H1 (cell line): ENCODE results near the gene HECTD4. TPM values are rescaled to one million over a fixed set of nuclear protein-coding genes. Genes with fewer than 3 reads are reported as not detected.

Source experiments
- BCL11A ChIP-seq, 2 experiments: IDR thresholded peaks; one replicate each; pipeline ENCODE4 v1.6.1; 2011; ENCODE audit warnings: low read depth in 2 of 2, low read length in 2 of 2, mild to moderate bottlenecking in 2 of 2
- EGR1 ChIP-seq: IDR thresholded peaks from 2 replicates; pipeline ENCODE4 v1.6.1; 2011; ENCODE audit warnings: low read depth, low read length, borderline replicate concordance
- KDM4A ChIP-seq: IDR thresholded peaks from one replicate; pipeline ENCODE4 v1.7.1; 2012; ENCODE audit warnings: low read depth, mild to moderate bottlenecking, moderate library complexity, low read length, inconsistent platforms; ENCODE audit not compliant: severe bottlenecking
- polyA plus RNA-seq, 7 experiments: library from polyadenylated mRNA; depleted of rRNA in 3 of 7; stranded (reverse) in 5 of 7; unstranded in 2 of 7; fragments of >200 nt in 5 of 7; fragments of 200-250 nt in 2 of 7; gene quantifications; 1 replicate in 5 of 7; 2 replicates in 1 of 7; 4 replicates in 1 of 7; pipeline versions ENCODE4 v1.2.1 to v1.2.3, GENCODE V29; 2011 to 2013; ENCODE audit warnings: missing spikeins in 2 of 7, mixed read lengths in 2 of 7
- total RNA-seq: library from RNA; stranded (reverse); fragmentation: NEBNext Ultra II Directional; extraction: Animal tissue kit (Norgen Biotek cat#: 25700); gene quantifications from 2 replicates; pipeline ENCODE4 v1.2.1, GENCODE V29; 2021
- TF ChIP-seq, protein P1 (sequence below): IDR thresholded peaks from 2 replicates; pipeline ENCODE4 v1.6.1; 2012; ENCODE audit warnings: inconsistent platforms

HECTD4 gene
- total and polyA plus RNA-seq, 2 of the 8 experiments (the other 6 are each of a cell fraction or from before 2014, with no cell fraction given), result 6.5 to 33.7 TPM

DNA sequence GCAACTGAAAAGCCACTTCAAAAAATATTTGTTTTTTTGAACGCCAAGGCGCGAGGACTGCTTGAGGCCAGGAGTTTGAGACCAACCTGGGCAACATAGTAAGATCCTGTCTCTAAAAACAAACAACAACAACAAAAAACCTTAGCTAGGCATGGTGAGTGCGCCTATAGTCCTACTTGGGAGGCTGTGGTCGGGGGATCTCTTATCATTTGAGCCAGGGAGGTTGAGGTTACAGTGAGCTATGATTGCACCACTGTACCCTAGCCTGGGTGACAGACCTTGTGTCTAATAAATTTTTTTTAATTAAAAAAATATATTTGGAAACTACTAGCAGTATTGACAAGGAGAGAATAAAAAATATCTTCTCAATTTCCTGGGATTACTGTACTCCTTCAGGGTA is 143.8 kb downstream of the HECTD4 start (continued):
- TF ChIP-seq KDM4A (no peak), EGR1 (no peak), BCL11A (IDR thresholded peaks at IDR 0.05; ENCODE audit: low read depth in 2 of 2, low read length in 2 of 2) (no peak)
- TF ChIP-seq, protein P1, sequence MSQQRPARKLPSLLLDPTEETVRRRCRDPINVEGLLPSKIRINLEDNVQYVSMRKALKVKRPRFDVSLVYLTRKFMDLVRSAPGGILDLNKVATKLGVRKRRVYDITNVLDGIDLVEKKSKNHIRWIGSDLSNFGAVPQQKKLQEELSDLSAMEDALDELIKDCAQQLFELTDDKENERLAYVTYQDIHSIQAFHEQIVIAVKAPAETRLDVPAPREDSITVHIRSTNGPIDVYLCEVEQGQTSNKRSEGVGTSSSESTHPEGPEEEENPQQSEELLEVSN, result no peak
- TF ChIP-seq, all 59 proteins: peak for 0
